GM12878 (cell line): ENCODE results near the gene USH2A. TPM values are rescaled to one million over a fixed set of nuclear protein-coding genes. Genes with fewer than 3 reads are reported as not detected.

Source experiments
- ATAC-seq: fragments of 200-7000 bp; cut with Tn5 transposase; 3 replicates; pipeline ENCODE4 v1.9.1; 2020; ENCODE audit warnings: mild to moderate bottlenecking, moderate library complexity
- BruUV-seq: library from RNA; stranded (reverse); fragments of 400-500 nt; replicated peaks from 2 replicates; lab custom pipeline; 2021; lab: Mats Ljungman, UMichigan
- CTCF ChIA-PET: fragments of 300-600 bp; sonication (Branson Sonifier 250); formaldehyde crosslinking; extraction: SDS; loops from one replicate; lab custom pipeline; 2021; ENCODE audit warnings: inconsistent platforms; lab: Yijun Ruan, JAX
- POLR2A ChIA-PET: fragments of 350-600 bp; formaldehyde crosslinking; extraction: SDS; loops from one replicate; lab custom pipeline; 2021; ENCODE audit warnings: inconsistent platforms; lab: Charles Lee
- RAD21 ChIA-PET: fragments of 300-600 bp; sonication (Branson Sonifier 250); formaldehyde crosslinking; loops from one replicate; lab custom pipeline; 2023; ENCODE audit warnings: antibody characterized with exemption; ENCODE audit not compliant: unreplicated experiment; lab: Charles Lee
- SMC1A ChIA-PET: fragments of 300-600 bp; sonication (Branson Sonifier 250); formaldehyde crosslinking; loops from one replicate; lab custom pipeline; 2023; ENCODE audit not compliant: unreplicated experiment, uncharacterized antibody; lab: Charles Lee
- DNase-seq: peaks from one replicate; pipeline ENCODE4 v3.0.0-alpha.2; 2011; ENCODE audit warnings: low read depth, low spot score
- FAIRE-seq: peaks from 3 replicates; lab custom pipeline; 2011; peaks lifted over from hg19 to GRCh38; lab: Jason Lieb, UNC
- H2AFZ ChIP-seq: 2 replicates; pipeline ENCODE4 v1.6.0; 2011; ENCODE audit warnings: low read depth, low read length, control low read depth; ENCODE audit not compliant: control insufficient read depth
- H3K27ac ChIP-seq: 2 replicates; pipeline ENCODE4 v1.5.1; 2011; ENCODE audit warnings: control low read depth; ENCODE audit not compliant: control insufficient read depth, insufficient read depth
- H3K27me3 ChIP-seq, 2 experiments: replicated peaks in 1 of 2; 2 replicates each; pipeline versions ENCODE4 v1.6.0 to v1.6.1; 2011; ENCODE audit warnings: low read length in 1 of 2; ENCODE audit not compliant: control insufficient read depth in 2 of 2, insufficient read depth in 2 of 2
- H3K36me3 ChIP-seq, 2 experiments: 2 replicates each; pipeline ENCODE4 v1.5.1; 2011; ENCODE audit warnings: low read length in 1 of 2; ENCODE audit not compliant: control insufficient read depth in 2 of 2, insufficient read depth in 2 of 2
- H3K4me1 ChIP-seq: 2 replicates; pipeline ENCODE4 v1.6.1; 2011; ENCODE audit warnings: mild to moderate bottlenecking, low read length, moderate library complexity, mixed read lengths; ENCODE audit not compliant: control insufficient read depth, insufficient read depth
- H3K4me2 ChIP-seq: 2 replicates; pipeline ENCODE4 v1.6.0; 2011; ENCODE audit warnings: control low read depth; ENCODE audit not compliant: control insufficient read depth, insufficient read depth
- H3K4me3 ChIP-seq: fragments of 200-600 bp; sonication (generic); 2 replicates; pipeline ENCODE4 v1.5.1; 2016
- H3K79me2 ChIP-seq: 2 replicates; pipeline ENCODE4 v1.6.0; 2011; ENCODE audit warnings: low read length; ENCODE audit not compliant: control insufficient read depth, insufficient read depth
- H3K9ac ChIP-seq: 2 replicates; pipeline ENCODE4 v1.8.0; 2011; ENCODE audit warnings: low read length, control low read depth, mixed read lengths; ENCODE audit not compliant: control insufficient read depth, insufficient read depth
- H3K9me3 ChIP-seq: replicated peaks from 3 replicates; pipeline ENCODE4 v1.5.1; 2011; ENCODE audit warnings: mild to moderate bottlenecking, low read length; ENCODE audit not compliant: control insufficient read depth, insufficient read depth
- H4K20me1 ChIP-seq: 2 replicates; pipeline ENCODE4 v1.6.0; 2011; ENCODE audit not compliant: control insufficient read depth, insufficient read depth
- CUX1 ChIP-seq: IDR thresholded peaks from 2 replicates; pipeline ENCODE4 v1.6.1; 2012; ENCODE audit warnings: improper control_type of control experiment, low read depth, low read length; ENCODE audit not compliant: insufficient replicate concordance
- FOXK2 ChIP-seq: fragments of 450-650 bp; IDR thresholded peaks from 2 replicates; pipeline ENCODE4 v1.6.1; 2017; ENCODE audit warnings: mild to moderate bottlenecking, moderate library complexity
- GATAD2B ChIP-seq: fragments of 450-650 bp; conservative IDR thresholded peaks from 2 replicates; pipeline ENCODE4 v1.6.1; 2017; ENCODE audit warnings: low read depth, mild to moderate bottlenecking, moderate library complexity
- IRF4 ChIP-seq: IDR thresholded peaks from 2 replicates; pipeline ENCODE4 v1.6.1; 2011; ENCODE audit warnings: low read depth, low read length
- NRF1 ChIP-seq: conservative IDR thresholded peaks from 2 replicates; pipeline ENCODE4 v1.6.1; 2011; ENCODE audit warnings: mild to moderate bottlenecking, low read depth, low read length, improper control_type of control experiment
- SUZ12 ChIP-seq: fragments of 200-600 bp; sonication (generic); IDR thresholded peaks from one replicate; pipeline ENCODE4 v1.6.1; 2018; ENCODE audit warnings: antibody characterized with exemption, mild to moderate bottlenecking; ENCODE audit not compliant: unreplicated experiment
- TCF3 ChIP-seq: IDR thresholded peaks from 2 replicates; pipeline ENCODE4 v1.6.1; 2012; ENCODE audit warnings: low read depth, mild to moderate bottlenecking, low read length, borderline replicate concordance; ENCODE audit not compliant: insufficient read depth
- WGBS: methylation state at CpG from one replicate; pipeline ENCODE4 v1.1.6; 2016; ENCODE audit warnings: low lambda C conversion rate; ENCODE audit not compliant: insufficient replicate concordance, insufficient coverage; ENCODE audit errors: missing lambda C conversion rate; 5-methylcytosine and 5-hydroxymethylcytosine counted together
- in situ Hi-C: fragments of 300-500 bp; cut with MboI; formaldehyde crosslinking; loops from 9 replicates; pipeline ENCODE4 v1.14.3; 2018; ENCODE audit warnings: mixed read lengths
- intact Hi-C: fragments of 100-400 bp; cut with micrococcal nuclease; formaldehyde crosslinking; loops from one replicate; pipeline ENCODE4 v1.14.2; 2022; ENCODE audit not compliant: unreplicated experiment
- polyA plus RNA-seq, 11 experiments: library from polyadenylated mRNA; depleted of rRNA in 4 of 11; unstranded in 6 of 11; stranded (reverse) in 5 of 11; fragments of >200 nt; fragmentation: Nextera tagmentation in 4 of 11; fragmentation: Illumina TruSeq in 1 of 11; extraction: Ambion mirVana in 4 of 11; extraction: Trizol in 1 of 11; gene quantifications; 1 replicate in 1 of 11; 2 replicates in 10 of 11; pipeline versions ENCODE4 v1.2.1 to v1.2.3, GENCODE V29; 2011 to 2016; ENCODE audit warnings: inconsistent platforms in 2 of 11, missing spikeins in 2 of 11, low read depth in 1 of 11
- total RNA-seq, 4 experiments: library from RNA; depleted of rRNA in 3 of 4; stranded (reverse); fragments of >200 nt in 3 of 4; fragmentation: Illumina TruSeq in 1 of 4; extraction: Trizol in 1 of 4; gene quantifications; 2 replicates each; pipeline versions ENCODE4 v1.2.1 to v1.2.3, GENCODE V29; 2013 to 2021

USH2A gene
- total and polyA plus RNA-seq, 10 of the 15 experiments (the other 5 are each of a cell fraction or from before 2014, with no cell fraction given) = under 0.01 to 0.20 (median 0.01) TPM; not detected in 2

- Histone ChIP-seq H3K4me1 (no peaks in the 10 kb centered on the region), H2AFZ (no peak overlapping the region), H3K27ac (no peak overlapping the region), H3K9me3 (no peaks in the 10 kb centered on the region), H3K27me3 (no peaks in the 10 kb centered on the region), H3K9ac (no peak overlapping the region), H4K20me1 (no peaks in the 10 kb centered on the region), H3K36me3 (no peaks in the 10 kb centered on the region), H3K4me2 (no peak overlapping the region), H3K4me3 (no peak overlapping the region), H3K79me2 (no peaks in the 10 kb centered on the region)
- DNase-seq (no peak), ATAC-seq (no peak), FAIRE-seq (no peak)
- no TSS peak for BruUV-seq
- in situ Hi-C loops (no loop called here), intact Hi-C loops (no loop called here)
- ChIA-PET SMC1A (interaction anchor here (0.6 to 1.3 kb wide), 2 partner anchors 18 to 24 kb away, joined by 3 to 4 read pairs; no protein-coding TSS in a partner anchor), CTCF (interaction anchor here (1.6 kb wide), 1 partner anchor 15 kb away, joined by 3 read pairs; no protein-coding TSS in a partner anchor), POLR2A (no interaction called here), RAD21 (no interaction called here)
- WGBS = 33% methylated on average over 4 of the region's 4 CpGs
- TF ChIP-seq IRF4 (no peak), NRF1 (no peak), FOXK2 (no peak), CUX1 (no peak), TCF3 (no peak), SUZ12 (no peak), GATAD2B (no peak)
These were observed 774.3 kb downstream of the USH2A start for GRCh38 chr1:215648957-215649356.
